C4-2B (cell line): ENCODE measurements around the gene GPHN.

Experiments used
- CTCF ChIP-seq: fragments of 450-650 bp; conservative IDR thresholded peaks from 2 replicates; pipeline ENCODE4 v1.5.1; 2017; ENCODE audit warnings: mild to moderate bottlenecking
- ZFX ChIP-seq: fragments of 450-650 bp; IDR thresholded peaks from 2 replicates; pipeline ENCODE4 v1.6.1; 2017

DNA sequence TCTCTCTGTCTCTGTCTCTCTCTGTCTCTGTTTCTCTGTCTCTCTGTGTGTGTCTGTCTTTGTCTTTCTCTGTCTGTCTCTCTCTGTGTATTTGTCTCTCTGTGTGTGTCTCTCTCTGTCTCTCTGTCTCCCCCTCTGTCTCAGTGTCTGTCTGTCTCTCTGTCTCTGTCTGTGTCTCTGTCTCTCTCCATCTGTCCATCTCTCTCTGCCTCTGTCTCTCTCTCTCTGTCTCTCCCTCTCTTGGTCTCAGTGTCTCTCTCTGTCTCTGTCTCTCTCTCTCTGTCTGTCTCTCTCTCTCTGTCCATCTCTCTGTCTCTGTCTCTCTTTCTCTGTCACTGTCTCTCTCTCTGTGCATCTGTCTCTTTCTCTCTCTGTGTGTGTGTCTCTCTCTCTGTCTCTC lies 537.5 kb downstream of the GPHN start:
- no peak for TF ChIP-seq CTCF
- no peak for TF ChIP-seq ZFX
